Thymus (tissue), 11 donors: ENCODE measurements around the gene OR9A2. TPM values are rescaled to one million over a fixed set of nuclear protein-coding genes. Genes with fewer than 3 reads are reported as not detected.

Experiments used
- DNase-seq, 9 donors: peaks; one replicate each; pipeline ENCODE4 v3.0.0-alpha.2; 2013; ENCODE audit warnings: low spot score in 9 of 9, low read depth in 6 of 9, missing footprints in 1 of 9
- H3K27ac ChIP-seq, 2 donors: one replicate each; pipeline ENCODE4 v1.5.1; 2013; ENCODE audit warnings: control low read depth in 1 of 2, low read depth in 1 of 2, low read length in 1 of 2, mild to moderate bottlenecking in 1 of 2, moderate library complexity in 1 of 2
- H3K27me3 ChIP-seq, 2 donors: one replicate each; pipeline ENCODE4 v1.5.1; 2013; ENCODE audit warnings: low read length in 1 of 2; ENCODE audit not compliant: control insufficient read depth in 2 of 2, insufficient read depth in 1 of 2
- H3K36me3 ChIP-seq, 2 donors: one replicate each; pipeline ENCODE4 v1.5.1; 2013; ENCODE audit warnings: low read length in 1 of 2, mild to moderate bottlenecking in 1 of 2, moderate library complexity in 1 of 2; ENCODE audit not compliant: control insufficient read depth in 2 of 2, insufficient read depth in 2 of 2
- H3K4me1 ChIP-seq, 2 donors: one replicate each; pipeline ENCODE4 v1.5.1; 2013; ENCODE audit warnings: low read length in 2 of 2; ENCODE audit not compliant: control insufficient read depth in 2 of 2, insufficient read depth in 2 of 2
- H3K4me3 ChIP-seq, 2 donors: one replicate each; pipeline ENCODE4 v1.5.1; 2013; ENCODE audit warnings: low read length in 2 of 2, control low read depth in 1 of 2, mild to moderate bottlenecking in 1 of 2
- H3K9me3 ChIP-seq, 2 donors: one replicate each; pipeline ENCODE4 v1.5.1; 2013; ENCODE audit warnings: low read length in 1 of 2, mild to moderate bottlenecking in 1 of 2; ENCODE audit not compliant: control insufficient read depth in 2 of 2, insufficient read depth in 1 of 2
- WGBS: extraction: QIAGEN DNeasy Blood & Tissue Kit; methylation state at CpG from one replicate; pipeline ENCODE4 v1.1.7; 2013; 5-methylcytosine and 5-hydroxymethylcytosine counted together
- polyA plus RNA-seq: library from polyadenylated mRNA; stranded (reverse); fragments of 200-250 nt; gene quantifications from one replicate; pipeline ENCODE4 v1.2.3, GENCODE V29; 2013
- total RNA-seq: library from RNA; stranded (reverse); fragments of 120-200 nt; gene quantifications from one replicate; pipeline ENCODE4 v1.2.4, GENCODE V29; 2013
- donor health status: healthy.

OR9A2 gene
- total and polyA plus RNA-seq, 2 donors, result not detected

DNA sequence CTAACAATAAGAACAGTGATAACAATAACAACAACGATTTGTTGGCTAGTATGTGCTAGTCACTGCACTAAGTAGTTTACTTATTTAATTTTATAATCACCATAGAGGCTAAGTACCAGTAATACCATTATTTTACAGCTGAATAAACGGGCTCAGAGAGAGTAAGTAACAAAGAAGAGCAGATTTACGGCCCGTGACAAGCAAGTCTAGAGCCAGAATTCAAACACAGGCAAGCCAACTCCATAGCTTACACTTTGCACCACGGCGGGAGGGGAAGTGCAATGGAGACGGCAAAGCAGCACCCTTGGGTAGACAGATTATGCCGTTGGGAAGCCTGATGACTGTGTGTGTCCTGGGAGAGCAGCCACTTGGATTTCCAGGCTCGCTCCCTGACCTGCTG, 24.0 kb upstream of the OR9A2 start:
- 88% methylated on average over 9 of the region's 9 CpGs for WGBS
- Histone ChIP-seq H3K9me3 (peaks cover 0 to 3% of the 10 kb centered on the region in 2 donors), H3K4me3 (no peak overlapping the region), H3K27me3 (no peaks in the 10 kb centered on the region), H3K36me3 (no peaks in the 10 kb centered on the region), H3K27ac (no peak overlapping the region), H3K4me1 (no peaks in the 10 kb centered on the region)
- DNase-seq, result no peak

DNA sequence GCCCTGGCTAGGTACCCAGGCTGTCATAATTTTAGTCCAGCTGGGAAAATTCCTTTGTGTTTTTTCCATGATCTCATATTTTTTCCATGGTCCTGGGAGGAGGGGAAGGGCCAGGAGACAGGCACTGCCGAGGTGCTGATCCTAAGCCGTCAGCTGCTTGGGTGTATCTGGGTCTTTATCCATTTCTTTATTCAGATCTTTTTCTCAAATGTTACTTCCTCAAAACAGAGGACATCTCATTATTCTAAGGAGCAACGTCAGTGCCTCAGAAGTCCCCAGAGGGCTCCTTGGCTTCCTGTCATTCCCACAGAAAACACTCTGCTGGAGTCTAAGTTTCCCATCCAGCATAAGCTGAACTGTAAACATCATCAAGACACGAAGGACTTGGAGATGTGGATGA, 22.4 kb upstream of the OR9A2 start:
- H3K27ac ChIP-seq, result no peak overlapping the region
- H3K36me3 ChIP-seq, result no peaks in the 10 kb centered on the region
- H3K4me3 ChIP-seq, result no peak overlapping the region
- H3K27me3 ChIP-seq, result no peaks in the 10 kb centered on the region
- peaks cover 0 to 3% of the 10 kb centered on the region in 2 donors for H3K9me3 ChIP-seq
- no peak for DNase-seq
- WGBS, result 37% methylated on average over 4 of the region's 4 CpGs
- no peaks in the 10 kb centered on the region for H3K4me1 ChIP-seq

DNA sequence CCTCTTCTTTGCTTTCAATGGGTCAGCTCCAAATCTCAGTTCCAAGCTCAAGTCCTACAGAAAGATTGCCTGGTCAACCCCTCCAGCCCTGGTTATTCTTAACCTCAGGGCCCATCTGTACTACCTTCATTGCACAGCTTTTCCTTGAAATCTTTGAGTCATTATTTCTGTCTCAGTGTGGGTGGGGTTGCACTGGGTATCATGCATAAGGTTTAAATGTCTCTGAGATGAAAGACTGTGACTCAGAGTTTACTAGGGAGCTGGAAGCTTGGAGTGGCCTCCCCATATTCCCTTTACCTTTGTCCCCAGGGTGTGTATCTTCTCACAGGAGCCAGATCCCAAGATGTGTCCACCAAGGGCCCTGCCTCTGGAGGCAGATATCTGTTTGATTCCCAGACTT, 21.9 kb upstream of the OR9A2 start:
- H3K27ac ChIP-seq, result no peak overlapping the region
- no peaks in the 10 kb centered on the region for H3K36me3 ChIP-seq
- no peaks in the 10 kb centered on the region for H3K4me1 ChIP-seq
- no peaks in the 10 kb centered on the region for H3K27me3 ChIP-seq
- DNase-seq, result no peak
- no peak overlapping the region for H3K4me3 ChIP-seq
- peaks cover 0 to 3% of the 10 kb centered on the region in 2 donors for H3K9me3 ChIP-seq

DNA sequence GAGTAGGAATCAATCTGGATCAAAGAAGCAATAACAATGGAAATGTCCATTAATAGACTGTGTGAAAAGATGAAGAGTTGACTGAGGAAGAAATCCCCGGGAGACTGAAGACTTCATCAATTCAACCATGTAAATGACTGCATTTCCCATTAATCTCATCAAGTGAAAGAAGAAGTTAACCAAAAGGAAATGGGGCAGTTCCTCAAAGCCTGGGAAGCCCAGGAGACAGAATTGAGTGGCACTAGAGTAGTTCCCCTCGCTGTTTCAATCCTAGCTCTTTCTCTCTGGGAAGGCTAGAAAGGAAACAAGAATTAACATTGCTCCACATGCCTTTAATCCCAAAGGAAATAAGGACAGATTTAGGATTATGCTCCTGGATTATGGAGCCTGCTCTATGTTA, 20.4 kb upstream of the OR9A2 start:
- Histone ChIP-seq H3K36me3 (no peaks in the 10 kb centered on the region), H3K4me3 (no peak overlapping the region), H3K4me1 (peaks cover 0 to 5% of the 10 kb centered on the region in 2 donors), H3K9me3 (no peaks in the 10 kb centered on the region), H3K27ac (no peak overlapping the region), H3K27me3 (no peaks in the 10 kb centered on the region)
- DNase-seq, result no peak
- 60% methylated on average over 2 of the region's 2 CpGs for WGBS

DNA sequence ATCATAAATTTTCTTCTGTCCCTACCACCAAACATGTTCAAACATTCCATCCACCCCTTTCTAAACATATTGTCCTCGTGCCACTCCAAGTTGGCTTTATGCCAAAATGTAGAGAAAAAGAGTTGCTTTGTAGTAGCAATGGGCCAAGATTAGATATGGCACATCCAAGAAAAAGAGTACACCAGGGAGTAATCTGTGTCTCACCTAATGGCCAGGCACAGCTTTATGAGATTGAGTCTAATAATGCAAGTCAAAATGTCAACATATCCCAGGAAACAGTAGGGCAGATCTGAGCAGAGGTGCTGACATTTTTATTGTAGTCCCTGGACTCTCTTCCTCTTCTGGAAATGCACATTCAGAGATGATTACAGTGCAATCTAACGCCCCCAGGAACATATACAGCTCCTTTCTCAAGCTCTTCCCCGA, 19.5 kb upstream of the OR9A2 start:
- Histone ChIP-seq H3K36me3 (no peaks in the 10 kb centered on the region), H3K27ac (no peak overlapping the region), H3K4me3 (no peak overlapping the region), H3K9me3 (no peaks in the 10 kb centered on the region), H3K4me1 (peaks cover 0 to 6% of the 10 kb centered on the region in 2 donors), H3K27me3 (no peaks in the 10 kb centered on the region)
- WGBS, result 79% methylated on average over 3 of the region's 3 CpGs
- DNase-seq, result no peak

DNA sequence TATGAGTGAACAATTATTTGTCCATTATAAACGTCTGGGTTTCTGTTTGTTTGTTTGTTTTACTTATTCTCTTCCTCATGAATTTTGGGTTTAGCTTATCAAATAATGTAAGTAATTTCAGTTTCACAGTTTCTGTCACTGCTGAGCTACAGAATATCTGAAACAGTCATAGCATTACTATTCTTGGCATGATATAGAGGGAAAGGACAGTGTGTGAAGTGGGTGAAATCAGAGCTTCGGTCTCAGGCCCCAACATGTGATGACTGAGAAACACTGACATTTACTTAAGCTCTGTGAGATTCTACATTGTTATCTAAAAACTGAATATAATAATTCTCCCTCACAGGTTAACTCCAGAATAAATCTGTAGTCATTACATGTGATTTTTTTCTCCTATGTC, 16.5 kb upstream of the OR9A2 start:
- no peak for DNase-seq
- Histone ChIP-seq H3K36me3 (no peaks in the 10 kb centered on the region), H3K4me1 (peaks cover 0 to 6% of the 10 kb centered on the region in 2 donors), H3K27ac (peak overlapping the region in 1 of 2 donors; percentile 40), H3K4me3 (no peak overlapping the region), H3K27me3 (no peaks in the 10 kb centered on the region), H3K9me3 (no peaks in the 10 kb centered on the region)
- WGBS, result 91% methylated on average over 2 of the region's 2 CpGs

DNA sequence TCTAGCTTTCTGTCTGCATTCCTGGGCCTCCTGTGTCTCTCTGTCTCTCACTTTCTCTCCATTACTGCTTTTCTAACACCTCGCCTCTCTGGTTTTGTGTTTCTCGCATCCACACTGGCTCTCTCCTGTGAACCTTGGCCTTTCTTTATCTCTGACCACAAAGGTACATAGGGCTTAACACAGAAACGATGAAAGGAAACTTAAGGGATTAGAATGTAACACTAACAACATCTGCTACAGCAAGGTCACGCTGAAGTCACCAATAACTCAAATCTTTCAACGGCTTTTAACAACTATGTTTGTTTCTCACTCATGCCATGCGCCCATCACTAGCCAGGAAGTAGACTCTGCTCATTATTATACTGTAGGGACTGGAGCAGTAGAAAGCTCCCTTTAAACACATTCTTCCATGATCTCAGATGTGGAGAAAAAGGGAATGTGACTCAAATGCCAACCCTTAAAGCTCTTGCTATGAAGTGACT, 15.9 kb upstream of the OR9A2 start:
- 83% methylated on average over 6 of the region's 6 CpGs for WGBS
- DNase-seq, result no peak

DNA sequence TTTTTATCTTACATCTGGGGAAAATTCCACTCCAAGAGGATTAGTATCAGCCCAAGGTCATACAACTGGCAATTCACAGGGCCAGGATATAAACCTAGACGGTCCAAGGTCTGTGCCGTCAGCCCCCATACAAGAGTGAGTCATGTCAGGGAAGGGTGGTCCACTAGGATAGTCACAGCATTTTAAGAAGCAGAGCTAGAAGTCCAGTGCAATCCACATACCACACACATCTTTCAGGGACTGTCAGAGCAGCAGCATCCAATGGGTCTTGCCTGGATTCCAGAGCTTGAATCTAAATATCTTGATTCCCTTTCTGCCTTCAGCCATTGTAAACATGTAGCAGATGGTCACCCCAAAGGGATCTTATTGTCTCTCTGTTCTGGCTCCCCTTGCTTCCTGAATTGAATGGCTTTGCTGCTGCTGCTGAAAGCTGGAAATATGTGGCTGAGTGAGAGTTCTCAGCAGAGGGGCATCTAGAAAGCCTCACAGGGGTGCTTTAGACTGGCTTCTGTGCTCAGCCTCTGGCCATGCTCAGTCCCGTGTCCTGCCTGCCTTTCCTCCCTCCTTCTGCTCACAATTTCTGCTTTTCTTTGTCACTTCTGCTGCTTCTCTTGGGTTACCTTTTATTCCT, 15.3 kb upstream of the OR9A2 start:
- DNase-seq, result no peak
- H3K4me1 ChIP-seq, result peaks cover 0 to 6% of the 10 kb centered on the region in 2 donors

More for the DNA sequence above, 15.9 kb upstream of the OR9A2 start:
- Histone ChIP-seq H3K4me1 (peaks cover 0 to 6% of the 10 kb centered on the region in 2 donors), H3K27ac (peak overlapping the region; percentile 6 to 40), H3K27me3 (no peaks in the 10 kb centered on the region), H3K36me3 (no peaks in the 10 kb centered on the region), H3K9me3 (no peaks in the 10 kb centered on the region), H3K4me3 (no peak overlapping the region)

DNA sequence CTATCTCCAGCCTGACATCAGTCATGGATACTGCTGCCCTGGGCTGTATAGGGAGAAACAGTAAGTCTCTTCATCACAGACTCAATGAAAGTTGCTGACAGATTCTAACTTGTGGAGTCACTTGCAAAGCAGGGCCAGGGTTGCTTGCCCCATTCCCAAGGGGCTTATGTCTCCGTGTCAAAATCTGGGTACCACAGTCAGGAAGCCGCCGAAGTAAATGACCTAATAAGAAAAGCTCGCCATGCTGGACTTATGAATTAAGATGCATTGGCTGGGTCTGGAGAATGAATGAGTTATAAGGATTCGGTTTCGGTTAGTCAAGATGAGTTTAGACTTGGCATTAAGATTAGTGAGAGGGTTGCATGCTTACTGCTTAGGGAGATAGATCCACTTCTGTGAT, 14.4 kb upstream of the OR9A2 start:
- Histone ChIP-seq H3K4me1 (peaks cover 0 to 6% of the 10 kb centered on the region in 2 donors), H3K36me3 (no peaks in the 10 kb centered on the region), H3K9me3 (no peaks in the 10 kb centered on the region), H3K27ac (no peak overlapping the region), H3K27me3 (no peaks in the 10 kb centered on the region), H3K4me3 (no peak overlapping the region)
- no peak for DNase-seq
- WGBS, result 98% methylated on average over 6 of the region's 6 CpGs

More for the DNA sequence above, 15.3 kb upstream of the OR9A2 start:
- WGBS, result 93% methylated on average over 3 of the region's 3 CpGs
- H3K27me3 ChIP-seq, result no peaks in the 10 kb centered on the region
- no peaks in the 10 kb centered on the region for H3K36me3 ChIP-seq
- no peaks in the 10 kb centered on the region for H3K9me3 ChIP-seq
- peak overlapping the region in 1 of 2 donors; percentile 40 for H3K27ac ChIP-seq
- no peak overlapping the region for H3K4me3 ChIP-seq
